Activated CD4-positive, alpha-beta T cell treated with anti-CD3 and anti-CD28 coated beads, Interleukin-2, Interleukin-6, amounts not matched to agents 100 ng/mL and 50 ng/mL, durations not matched to agents 16 hours and 8 hours (primary cell): ENCODE measurements around the gene ADGRB2.

ENCODE experiments used
- DNase-seq: peaks from one replicate; pipeline ENCODE4 v3.0.0-alpha.2; 2020

ADGRB2 gene

DNA sequence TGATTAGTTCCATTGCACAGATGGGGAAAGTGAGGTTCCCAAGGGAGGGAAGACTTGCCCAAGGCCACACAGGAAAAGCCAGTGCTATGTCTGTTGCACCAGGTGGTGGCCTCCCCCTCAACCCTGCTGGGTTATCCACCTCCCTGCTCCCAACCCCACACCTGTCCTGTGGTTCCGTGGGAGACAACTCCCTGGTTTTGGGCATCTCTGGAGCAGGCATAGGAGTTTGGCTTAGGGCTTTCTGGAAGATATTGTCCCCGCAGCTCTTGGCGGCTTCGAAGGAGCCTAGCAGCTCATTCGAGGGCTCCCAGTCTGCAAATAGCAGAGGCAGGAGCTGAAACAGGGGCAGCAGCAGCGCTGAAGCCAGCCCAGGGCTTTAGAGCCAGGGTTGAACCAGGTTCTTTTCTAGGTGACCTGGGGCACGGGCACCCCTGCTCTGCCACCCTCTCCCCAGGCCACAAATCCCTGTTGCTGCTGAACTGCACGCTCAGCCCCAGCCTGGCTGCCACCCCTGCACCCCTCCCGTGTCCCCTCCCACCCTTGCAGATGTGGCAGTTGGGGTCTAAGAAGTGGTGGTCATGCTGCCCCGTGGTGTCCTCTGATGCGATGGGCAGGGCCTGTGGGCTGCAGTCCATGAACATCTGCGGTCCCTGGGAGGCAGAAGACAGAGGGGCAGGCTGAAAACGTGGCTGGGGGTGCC lies 29.6 kb upstream of the ADGRB2 start:
- no peak for DNase-seq

DNA sequence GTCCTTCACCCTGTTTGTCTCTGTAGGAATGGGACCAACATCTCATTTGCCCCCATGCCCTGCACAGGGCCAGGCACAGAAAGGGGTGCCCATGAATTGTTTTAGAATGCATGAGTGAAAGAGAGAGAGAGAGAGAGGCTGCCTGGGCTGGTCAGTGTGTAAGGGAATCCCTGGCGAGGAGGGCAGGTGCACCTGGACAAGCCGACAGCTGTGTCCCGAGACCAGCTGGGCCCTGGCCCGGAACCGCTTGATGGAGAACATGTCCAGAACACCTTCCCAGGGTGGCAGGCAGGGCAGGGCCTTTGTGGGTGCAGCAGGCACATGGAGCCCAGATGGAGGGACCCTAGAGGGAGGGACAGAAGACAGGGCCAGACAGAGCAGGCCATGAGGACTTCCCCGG lies 28.9 kb upstream of the ADGRB2 start:
- no peak for DNase-seq

DNA sequence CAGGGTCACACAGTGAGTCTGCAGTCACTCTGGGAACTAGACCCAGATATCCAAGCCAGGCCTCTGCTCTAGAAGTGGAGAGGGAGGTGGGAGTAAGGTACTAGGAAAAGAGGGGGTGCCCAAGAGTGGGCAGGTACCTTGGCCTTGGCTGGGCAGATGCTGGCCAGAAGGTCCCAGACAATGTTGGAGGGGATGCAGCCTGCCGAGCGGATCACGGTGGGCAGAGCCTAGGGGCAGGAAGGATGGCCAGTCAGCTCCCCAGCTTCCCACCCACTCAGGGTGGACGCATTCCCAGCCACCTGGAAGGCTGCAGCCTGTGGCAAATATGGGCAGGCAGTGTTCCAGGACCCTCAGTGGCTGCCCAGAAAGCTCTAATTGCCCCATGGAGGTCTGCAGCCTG lies 28.4 kb upstream of the ADGRB2 start:
- DNase-seq = no peak

DNA sequence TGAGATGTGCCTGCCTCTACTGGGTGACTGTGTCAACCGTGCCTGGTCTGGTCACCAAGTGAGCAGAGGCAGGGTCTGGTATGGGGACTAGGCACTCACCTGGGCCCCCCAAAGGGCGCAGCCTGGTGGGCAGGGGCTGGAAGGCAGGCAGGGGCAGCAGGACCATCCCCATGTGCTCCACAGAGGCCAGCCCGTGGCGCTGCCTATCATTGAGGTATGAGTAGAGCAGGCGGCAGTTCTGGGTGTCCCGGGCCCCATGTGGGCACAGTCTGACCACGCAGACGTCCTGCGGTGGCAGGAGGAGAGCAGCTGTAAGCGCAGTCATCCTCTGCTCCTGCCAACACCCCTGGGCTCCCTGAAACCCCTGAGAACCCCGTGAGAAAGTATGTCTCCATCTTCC lies 28.0 kb upstream of the ADGRB2 start:
- no peak for DNase-seq

DNA sequence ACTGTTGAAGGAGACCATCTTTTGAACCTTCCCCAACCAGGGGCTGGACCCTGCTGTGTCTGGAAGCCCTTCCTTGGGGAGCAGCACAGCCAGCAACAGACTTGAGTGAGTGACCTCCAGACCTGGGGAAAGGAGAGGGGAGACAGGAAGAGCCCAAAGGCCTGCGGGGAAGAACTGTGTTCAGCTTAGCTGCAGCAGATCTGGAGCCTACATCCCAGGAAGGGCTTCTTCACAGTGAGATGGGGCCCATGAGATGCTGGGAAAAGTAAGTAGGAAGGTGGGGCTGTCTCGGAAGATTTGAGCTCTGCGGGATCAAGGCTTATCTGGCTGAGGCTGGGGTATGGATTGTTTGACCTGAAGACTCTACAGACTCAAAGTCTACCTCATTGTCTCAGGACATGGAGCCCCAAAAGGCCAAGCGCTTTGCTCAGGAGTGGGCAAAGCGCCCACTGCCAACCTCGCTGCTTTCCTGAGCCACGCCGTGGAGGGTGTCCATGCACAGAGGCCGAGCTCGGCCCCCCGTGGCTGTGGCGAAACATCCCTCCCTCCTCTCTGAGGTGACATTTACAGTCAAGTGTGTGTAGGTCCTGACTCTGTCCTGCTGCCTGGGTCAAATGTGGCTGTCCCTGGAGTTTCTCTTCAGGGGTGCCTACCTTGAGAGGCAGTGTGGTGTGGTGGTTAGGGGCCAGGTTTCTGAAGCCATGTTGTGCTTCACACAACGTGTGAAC lies 27.2 kb upstream of the ADGRB2 start:
- no peak for DNase-seq

DNA sequence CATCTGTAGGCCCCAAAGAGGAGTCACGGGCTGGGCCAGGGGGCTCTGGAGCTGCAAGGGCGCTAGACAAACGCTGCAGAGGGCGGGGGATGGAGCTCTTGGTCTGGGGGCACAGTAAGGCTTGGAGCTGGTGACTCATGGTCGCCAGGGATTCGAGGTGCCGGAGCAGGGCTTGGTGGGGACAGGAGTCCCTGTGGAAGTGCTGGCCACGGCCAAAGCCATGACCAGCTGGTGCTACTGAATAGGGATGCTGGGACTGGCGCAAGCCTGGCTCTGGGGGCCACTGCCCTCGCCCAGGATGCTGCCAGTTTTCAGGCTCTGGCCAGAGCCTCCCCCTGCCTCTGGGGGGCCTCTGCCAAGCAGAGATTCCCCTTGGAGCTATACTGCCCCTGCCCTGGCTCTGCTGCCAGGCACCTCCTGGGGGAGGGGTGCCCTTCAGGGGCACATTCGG lies 26.5 kb upstream of the ADGRB2 start:
- DNase-seq = no peak

DNA sequence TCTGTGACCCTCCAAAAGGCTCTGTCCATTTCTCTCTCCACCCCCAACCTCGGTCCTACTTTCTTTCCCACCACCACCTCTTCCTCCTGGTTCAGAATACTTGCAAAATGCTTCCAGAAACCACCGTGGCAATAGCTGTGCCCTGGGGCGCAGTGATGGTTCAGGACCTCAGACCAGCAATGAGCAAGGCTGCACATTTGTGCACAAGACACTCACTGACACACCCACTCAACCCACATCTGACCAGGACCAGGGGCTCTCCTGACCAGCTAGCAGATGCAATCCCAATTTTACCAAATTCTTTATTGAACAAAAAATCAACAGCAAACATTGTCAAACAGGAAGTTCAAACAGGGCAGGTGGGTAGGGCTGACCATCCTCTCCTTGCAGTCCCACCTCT lies 26.0 kb upstream of the ADGRB2 start:
- no peak for DNase-seq

DNA sequence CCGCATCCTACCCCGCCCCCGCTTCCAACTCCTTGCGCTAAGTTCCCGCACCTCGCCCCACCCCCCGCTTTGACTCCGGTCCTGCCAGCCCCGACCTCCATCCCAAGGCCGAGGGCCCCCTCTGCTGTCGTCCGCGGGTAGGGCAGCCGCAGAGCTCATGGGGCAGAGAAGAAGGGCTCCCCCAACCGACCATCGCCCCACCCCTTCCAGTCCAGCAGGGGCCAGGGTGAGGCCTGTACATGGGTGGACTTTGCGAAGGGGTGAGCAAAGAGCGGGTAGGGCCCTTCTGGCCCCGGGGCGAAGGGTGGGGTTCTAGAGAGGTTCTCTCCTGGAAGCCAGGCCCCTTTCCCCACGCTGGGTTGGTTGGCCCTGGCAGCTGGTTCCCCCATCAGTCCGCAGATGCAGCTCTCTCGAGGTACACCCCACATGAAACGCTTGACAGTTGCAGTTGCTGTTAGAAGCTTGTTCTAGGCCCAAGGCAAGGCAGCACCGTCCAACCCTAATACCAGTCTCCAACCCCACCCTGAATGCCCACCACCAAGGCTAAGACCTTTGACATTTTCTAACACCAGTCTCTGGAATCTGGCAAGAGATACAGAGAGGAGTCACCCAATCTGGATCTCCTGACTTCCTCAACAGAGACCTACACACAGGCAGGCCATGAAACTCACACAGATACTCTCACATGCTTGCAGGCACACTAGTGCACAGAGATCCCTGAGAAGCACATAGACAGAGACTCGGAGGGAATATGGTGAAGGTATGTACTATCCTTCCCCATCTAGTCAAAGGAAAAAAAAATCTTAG lies 25.3 kb upstream of the ADGRB2 start:
- DNase-seq = peak; percentile 96

DNA sequence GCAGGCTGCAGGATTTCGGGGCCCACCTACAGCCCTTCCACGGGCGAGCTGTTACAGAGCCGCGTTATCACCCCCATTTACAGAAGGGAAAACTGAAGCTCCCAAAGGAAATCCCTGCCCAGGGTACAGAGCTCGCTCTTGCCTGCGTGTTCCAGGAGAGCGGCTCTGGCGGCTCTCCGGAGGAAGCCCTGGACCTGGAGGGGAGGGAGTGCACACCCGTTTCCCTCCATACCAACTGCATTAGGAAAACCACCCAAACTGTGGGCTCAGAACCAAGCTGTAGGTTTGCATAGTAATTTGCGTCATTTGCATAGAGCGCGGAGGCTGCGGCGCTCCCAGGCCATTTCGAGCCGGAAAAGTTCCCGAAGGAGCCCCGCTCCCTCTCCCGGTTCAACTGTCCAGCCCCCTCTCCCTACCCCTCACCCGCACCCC lies 24.7 kb upstream of the ADGRB2 start:
- no peak for DNase-seq

DNA sequence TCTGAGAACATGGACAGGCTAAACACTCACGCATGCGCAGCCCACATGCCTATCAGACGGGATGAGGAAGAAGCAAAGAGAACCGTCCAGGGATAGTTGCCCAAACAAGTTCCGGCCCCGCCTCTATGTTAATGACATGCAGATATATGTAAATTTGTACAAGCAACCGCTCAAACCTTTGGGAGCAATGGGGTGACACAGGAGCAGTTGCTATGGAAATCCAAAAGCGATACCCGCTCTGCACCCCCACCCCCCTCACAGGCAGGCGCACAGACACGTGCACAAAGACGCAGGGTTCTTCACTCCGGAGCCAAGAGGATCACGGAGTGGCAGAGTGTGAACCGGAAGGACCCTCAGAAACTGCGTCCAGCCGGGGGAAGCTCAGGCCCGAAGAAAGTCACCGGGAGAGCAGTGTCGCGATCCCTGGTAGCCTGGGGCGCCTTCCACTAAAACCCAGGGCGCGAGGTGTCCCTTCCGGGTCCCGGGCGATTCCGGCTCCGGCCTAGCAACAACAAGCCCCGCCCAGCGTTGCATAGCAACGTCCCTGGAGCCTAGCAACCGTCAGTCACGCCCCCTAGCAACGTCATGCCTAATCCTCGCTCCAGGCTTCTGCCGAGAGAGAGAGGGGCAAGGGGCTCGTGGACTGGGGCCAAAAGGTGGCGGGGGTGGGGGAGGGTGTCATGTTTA lies 24.1 kb upstream of the ADGRB2 start:
- DNase-seq = peak; percentile 95

DNA sequence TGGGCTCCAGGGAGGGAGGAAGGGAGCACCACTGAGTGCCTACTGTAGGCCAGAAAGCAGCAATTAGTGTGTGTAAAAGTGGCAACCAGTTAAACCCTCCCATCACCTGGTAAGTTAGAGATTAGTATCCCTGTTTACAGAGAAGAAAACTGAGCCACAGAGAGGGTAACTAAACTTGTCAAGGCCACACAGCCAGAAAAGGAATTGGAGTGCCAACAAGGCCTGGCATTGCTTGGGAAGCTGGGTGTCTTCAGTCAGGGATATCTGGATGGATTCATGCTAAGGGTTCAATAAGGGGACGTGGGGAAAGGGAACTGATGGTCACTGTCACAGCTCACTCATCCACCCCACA lies 23.6 kb upstream of the ADGRB2 start:
- no peak for DNase-seq

DNA sequence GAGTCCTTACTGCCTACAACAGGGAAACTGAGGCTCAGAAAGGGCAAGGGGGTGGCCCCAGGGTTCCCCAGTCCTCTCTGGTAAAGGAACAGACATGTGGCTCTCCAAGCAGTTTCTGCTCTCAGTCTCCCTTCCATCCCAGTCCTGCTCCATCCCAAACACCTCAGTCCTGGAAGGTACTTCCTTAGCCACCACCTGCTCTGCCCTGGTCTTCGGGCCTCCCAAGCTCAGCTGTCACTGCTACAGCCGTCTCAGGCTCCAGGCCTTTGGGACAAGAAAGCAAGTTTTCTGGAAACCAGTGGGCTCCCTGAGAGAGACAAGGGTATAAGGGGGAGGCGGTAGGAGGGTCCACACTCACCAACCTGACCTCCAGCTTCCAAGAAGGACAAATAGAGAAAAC lies 23.1 kb upstream of the ADGRB2 start:
- no peak for DNase-seq

DNA sequence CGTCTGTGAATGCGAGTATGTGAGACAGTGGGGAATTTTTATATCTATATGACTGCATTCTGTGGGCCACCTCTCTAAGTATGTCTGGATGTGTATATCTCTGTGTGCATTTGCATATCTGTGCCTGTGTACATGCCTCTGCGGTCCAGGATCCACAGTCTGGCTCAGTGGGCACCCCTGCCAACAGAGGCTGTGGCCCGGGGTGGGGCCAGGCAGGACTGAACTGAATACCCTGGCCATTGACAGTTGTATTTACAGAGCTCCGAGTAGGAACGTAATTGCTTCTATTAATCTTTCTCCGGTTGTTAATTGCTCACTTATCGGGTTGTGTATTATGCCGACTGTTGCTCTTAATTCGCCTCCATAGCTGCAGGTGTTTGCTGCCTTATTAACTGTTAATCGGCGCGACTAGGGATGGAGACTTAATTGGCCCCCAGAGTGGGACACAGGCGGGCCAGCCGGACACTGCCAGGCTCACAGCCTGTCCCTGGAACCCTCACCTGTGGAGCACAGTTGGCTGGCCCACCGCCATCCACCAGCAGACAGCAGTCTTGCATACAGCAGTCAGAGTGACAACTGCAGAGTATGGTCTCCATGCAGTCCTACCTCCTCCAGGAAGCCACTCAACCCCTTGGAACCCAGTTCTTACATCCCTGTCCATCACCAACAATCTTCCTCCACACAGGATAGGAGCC lies 22.4 kb upstream of the ADGRB2 start:
- DNase-seq = no peak

DNA sequence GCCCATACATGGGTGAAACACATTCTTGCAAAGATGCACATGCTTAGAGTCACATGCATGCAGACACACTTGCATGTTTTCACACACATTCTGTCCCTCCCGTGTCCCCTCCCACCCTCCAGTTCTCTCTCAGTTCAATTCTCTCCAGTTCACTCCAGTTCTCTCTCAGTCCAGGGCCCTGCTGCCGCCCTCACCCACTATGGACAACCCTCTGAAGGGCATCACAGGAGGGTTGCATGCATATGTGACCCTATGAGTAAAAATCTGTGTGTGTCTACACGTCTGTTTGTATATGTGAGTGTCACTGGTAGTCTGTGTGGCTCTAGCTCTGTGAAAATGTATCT lies 21.8 kb upstream of the ADGRB2 start:
- no peak for DNase-seq

DNA sequence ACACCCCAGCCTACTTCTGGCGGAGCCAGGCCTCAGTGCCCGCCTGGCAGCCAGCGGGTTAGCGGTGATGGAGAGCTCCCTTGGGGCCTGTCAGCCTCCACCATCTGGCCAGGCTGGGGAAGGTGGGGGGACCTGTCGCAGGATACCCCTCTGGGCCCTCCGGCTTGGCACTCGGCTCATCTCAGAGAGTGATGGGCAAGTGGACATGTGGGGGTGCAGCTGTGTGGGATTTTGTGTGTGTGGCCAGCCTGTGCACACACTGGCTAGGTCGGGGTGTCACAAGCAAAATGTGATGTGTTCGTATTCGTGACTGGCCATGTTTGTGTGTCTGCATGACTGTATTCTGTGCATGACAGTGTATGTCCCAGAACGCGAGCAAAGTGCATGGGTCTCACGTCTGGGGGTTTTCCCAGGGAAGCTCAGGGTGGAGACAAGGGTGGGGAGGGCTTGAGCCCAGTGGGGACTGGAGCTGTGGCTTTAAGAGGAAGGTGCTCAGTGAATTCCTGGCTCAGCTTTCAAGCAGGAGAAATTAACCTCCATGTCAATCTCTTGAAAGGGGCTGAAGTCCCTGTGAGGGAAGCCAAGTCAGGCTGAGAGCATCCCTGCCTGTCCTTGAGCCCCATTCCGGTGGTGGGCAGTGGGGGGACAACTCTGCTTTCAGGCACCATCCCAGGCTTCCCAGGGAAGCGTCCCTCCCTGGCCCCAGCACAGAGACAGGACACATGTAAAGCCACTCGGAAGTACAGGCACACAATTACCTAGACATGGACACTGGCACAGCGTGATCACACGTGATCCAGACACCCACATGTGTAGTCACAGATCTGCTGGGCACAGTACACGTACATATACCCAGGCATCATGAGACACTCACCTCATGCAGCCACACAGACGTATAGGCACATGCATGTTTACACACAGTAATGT lies 21.1 kb upstream of the ADGRB2 start:
- no peak for DNase-seq

DNA sequence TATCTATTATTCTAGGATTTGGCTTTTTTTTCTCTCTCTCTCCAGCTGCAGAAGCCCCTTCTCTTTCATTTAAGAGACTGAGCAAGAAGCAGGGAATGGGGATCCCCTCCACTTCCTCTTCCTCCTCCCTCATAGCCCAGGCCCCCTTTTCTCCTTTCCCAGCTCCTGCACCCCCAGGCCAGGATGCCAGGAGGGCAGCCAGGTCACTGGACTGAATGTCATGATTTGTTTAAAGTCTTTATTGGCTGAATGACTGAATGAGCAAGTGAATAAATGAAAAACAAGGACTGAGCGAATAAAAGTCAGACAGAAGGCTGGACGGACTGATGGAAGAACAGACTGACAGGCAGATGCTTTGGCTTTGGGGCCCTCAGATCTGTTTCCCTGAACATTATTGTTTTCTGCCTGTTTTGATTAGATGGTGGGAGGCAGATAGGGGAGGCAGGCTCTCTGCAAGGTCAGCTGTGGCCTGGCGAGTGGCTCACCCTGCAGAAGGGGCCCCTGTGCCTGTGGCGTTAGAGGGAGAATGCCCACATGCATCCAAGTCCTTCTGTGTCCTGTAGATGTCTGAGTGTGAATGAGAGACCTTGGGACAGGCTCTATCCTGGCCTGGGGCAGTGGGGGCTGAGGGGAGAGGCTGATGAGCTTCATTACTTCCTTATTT lies 20.3 kb upstream of the ADGRB2 start:
- DNase-seq = no peak

DNA sequence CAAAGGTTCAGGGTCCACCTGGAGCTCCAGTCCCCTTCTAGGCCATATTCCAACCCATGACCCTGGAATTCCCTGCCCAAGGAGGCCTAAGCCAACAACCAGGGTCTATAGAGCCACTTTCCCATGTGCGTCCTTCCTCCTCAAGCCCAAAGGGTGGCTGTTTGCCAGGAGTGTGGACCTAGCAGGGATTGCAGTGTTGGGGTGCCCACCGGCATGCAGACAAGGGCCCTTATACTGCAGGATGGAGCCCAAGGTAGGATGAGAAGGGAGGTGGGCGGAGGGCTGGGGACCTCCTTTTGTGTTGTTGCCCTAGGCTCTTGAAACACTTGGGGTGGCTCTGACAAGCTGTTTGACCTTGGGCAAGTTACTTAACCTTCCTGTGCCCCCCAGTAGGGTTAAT lies 19.7 kb upstream of the ADGRB2 start:
- no peak for DNase-seq

DNA sequence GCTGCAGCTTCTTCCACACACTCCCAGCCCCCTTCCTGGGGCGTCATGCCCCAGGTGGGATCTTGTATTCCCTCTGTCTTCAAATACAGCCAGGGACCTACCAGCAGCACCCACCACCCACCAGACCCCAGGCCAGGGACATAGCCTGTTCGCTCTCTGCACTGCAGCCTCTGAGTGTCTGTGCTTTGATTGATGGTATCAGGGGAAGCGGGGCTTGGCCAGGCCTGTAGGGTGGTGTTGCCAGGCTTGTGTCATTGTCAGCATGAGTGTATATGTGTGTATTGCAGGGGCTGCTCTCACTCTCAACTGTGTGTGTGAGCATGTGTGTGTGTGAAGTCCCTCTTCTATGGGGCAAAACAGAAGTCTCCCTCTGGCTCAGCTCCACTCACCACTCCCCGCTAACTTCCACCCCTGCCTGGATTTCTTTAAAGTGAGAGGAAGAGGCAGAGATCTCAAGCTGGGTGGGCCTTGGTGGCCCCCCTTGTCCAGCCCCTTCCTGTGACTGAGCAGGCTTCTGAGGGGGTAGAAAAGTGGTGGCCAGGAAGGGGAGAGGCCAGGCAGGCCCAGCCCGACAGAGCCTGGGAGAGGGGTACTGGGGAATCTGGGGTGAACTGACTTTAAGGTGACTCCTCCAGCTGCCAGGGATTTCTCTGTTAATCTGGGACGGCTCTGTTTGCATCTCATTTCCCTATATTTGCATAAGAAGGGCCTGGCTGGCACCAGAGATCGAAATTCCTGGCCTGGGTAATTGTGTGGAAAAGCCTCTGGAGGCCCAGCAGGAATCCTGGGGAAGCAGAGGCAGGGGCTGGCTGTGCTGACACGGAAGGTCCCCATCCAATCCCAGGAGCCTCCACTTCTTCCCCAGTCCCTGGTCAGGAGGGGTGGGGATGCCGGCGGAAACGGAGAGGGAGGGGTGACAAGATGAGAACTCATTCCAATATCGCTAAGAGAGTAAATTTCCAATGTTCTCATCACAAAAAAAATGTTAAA lies 18.6 kb upstream of the ADGRB2 start:
- no peak for DNase-seq

DNA sequence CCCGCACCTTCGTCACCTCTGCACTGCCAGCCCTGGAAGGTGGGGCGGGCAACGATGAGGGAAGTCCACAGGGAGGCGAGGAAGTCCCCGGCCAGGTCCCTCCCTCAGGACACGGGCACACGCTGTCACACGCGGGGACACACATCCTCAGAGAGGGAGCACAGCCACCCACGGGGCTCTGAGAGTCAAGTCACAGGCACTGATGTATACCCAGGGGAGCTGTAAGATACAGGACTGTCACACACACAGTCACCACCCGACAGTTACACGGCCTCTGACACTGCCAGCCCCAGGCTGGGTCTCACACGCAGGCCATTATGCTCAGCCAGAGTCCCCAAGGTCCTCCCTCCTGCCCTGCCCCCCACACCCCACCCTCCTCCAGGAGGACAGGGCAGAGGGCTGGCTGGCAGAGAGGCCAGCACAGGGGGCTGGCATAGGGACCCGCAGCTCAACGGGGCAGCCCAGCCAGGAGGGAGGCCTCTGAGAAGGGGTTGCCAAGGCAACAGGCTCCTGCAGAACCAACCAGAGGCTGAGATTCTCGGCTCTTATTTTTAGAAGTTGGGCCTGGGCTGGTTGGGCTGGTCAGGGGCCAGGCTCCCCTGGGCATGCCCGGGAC lies 17.7 kb upstream of the ADGRB2 start:
- DNase-seq = no peak
